Activated CD4-positive, CD25-positive, alpha-beta regulatory T cell treated with anti-CD3 and anti-CD28 coated beads, Interleukin-2, amount 50 U/mL, for 16 hours (primary cell): Measurements from ENCODE around the gene C11orf21.

Experiments
- DNase-seq: peaks from one replicate; pipeline ENCODE4 v3.0.0-alpha.2; 2020; ENCODE audit warnings: low read depth, low spot score

The C11orf21 gene

GRCh38 chr11:2260491-2261364, 41.0 kb downstream of the C11orf21 start:
- no peak for DNase-seq

GRCh38 chr11:2259897-2260451, 41.7 kb downstream of the C11orf21 start:
- no peak for DNase-seq

GRCh38 chr11:2259466-2259830, 42.3 kb downstream of the C11orf21 start:
- no peak for DNase-seq

GRCh38 chr11:2258501-2259465, 42.9 kb downstream of the C11orf21 start:
- no peak for DNase-seq

GRCh38 chr11:2256951-2257700, 44.6 kb downstream of the C11orf21 start:
- no peak for DNase-seq

GRCh38 chr11:2256293-2256913, 45.3 kb downstream of the C11orf21 start:
- no peak for DNase-seq

GRCh38 chr11:2252018-2252417, 49.7 kb downstream of the C11orf21 start:
- no peak for DNase-seq

- no peak for DNase-seq
Measured at GRCh38 chr11:2251138-2251537, 50.6 kb downstream of the C11orf21 start.

- DNase-seq: no peak
Measured at GRCh38 chr11:2250485-2250884, 51.2 kb downstream of the C11orf21 start.

GRCh38 chr11:2250041-2250440, 51.7 kb downstream of the C11orf21 start:
- DNase-seq: no peak

GRCh38 chr11:2249189-2249916, 52.4 kb downstream of the C11orf21 start:
- no peak for DNase-seq

- no peak for DNase-seq
Measured at GRCh38 chr11:2248762-2249161, 53.0 kb downstream of the C11orf21 start.

- DNase-seq: no peak
Measured at GRCh38 chr11:2248242-2248641, 53.5 kb downstream of the C11orf21 start.

GRCh38 chr11:2247496-2247895, 54.2 kb downstream of the C11orf21 start:
- no peak for DNase-seq
